H1 (cell line): Measurements from ENCODE around the gene INAVA. TPM values are rescaled to one million over a fixed set of nuclear protein-coding genes. Genes with fewer than 3 reads are reported as not detected.

Source experiments
- E2F6 ChIP-seq: IDR thresholded peaks from 2 replicates; pipeline ENCODE4 v1.6.1; 2012; ENCODE audit warnings: inconsistent platforms
- HDAC2 ChIP-seq, 2 experiments: fragments of 300-600 bp in 1 of 2; sonication (generic) in 1 of 2; IDR thresholded peaks; 2 replicates each; pipeline ENCODE4 v1.6.1; 2011 to 2012; ENCODE audit warnings: low read depth in 2 of 2, low read length in 2 of 2, mild to moderate bottlenecking in 2 of 2, moderate library complexity in 2 of 2, borderline replicate concordance in 1 of 2, inconsistent platforms in 1 of 2
- JUND ChIP-seq: IDR thresholded peaks from 2 replicates; pipeline ENCODE4 v1.6.1; 2011; ENCODE audit warnings: mild to moderate bottlenecking, improper control_type of control experiment, low read length
- polyA plus RNA-seq, 7 experiments: library from polyadenylated mRNA; depleted of rRNA in 3 of 7; stranded (reverse) in 5 of 7; unstranded in 2 of 7; fragments of >200 nt in 5 of 7; fragments of 200-250 nt in 2 of 7; gene quantifications; 1 replicate in 5 of 7; 2 replicates in 1 of 7; 4 replicates in 1 of 7; pipeline versions ENCODE4 v1.2.1 to v1.2.3, GENCODE V29; 2011 to 2013; ENCODE audit warnings: missing spikeins in 2 of 7, mixed read lengths in 2 of 7
- total RNA-seq: library from RNA; stranded (reverse); fragmentation: NEBNext Ultra II Directional; extraction: Animal tissue kit (Norgen Biotek cat#: 25700); gene quantifications from 2 replicates; pipeline ENCODE4 v1.2.1, GENCODE V29; 2021
- TF ChIP-seq, protein P1 (sequence below): fragments of 300-600 bp; sonication (generic); IDR thresholded peaks from 2 replicates; pipeline ENCODE4 v1.7.1; 2012; ENCODE audit warnings: low read length, moderate library complexity, mild to moderate bottlenecking, inconsistent platforms; ENCODE audit not compliant: insufficient replicate concordance
- TF ChIP-seq, protein P2 (sequence below): IDR thresholded peaks from 2 replicates; pipeline ENCODE4 v1.6.1; 2011; ENCODE audit warnings: low read length, improper control_type of control experiment

INAVA gene
- total and polyA plus RNA-seq, 2 of the 8 experiments (the other 6 are each of a cell fraction or from before 2014, with no cell fraction given): 46.8 to 49.3 TPM

GRCh38 chr1:200905411-200906052, 10.8 kb downstream of the INAVA start (continued):
- TF ChIP-seq, protein P1, sequence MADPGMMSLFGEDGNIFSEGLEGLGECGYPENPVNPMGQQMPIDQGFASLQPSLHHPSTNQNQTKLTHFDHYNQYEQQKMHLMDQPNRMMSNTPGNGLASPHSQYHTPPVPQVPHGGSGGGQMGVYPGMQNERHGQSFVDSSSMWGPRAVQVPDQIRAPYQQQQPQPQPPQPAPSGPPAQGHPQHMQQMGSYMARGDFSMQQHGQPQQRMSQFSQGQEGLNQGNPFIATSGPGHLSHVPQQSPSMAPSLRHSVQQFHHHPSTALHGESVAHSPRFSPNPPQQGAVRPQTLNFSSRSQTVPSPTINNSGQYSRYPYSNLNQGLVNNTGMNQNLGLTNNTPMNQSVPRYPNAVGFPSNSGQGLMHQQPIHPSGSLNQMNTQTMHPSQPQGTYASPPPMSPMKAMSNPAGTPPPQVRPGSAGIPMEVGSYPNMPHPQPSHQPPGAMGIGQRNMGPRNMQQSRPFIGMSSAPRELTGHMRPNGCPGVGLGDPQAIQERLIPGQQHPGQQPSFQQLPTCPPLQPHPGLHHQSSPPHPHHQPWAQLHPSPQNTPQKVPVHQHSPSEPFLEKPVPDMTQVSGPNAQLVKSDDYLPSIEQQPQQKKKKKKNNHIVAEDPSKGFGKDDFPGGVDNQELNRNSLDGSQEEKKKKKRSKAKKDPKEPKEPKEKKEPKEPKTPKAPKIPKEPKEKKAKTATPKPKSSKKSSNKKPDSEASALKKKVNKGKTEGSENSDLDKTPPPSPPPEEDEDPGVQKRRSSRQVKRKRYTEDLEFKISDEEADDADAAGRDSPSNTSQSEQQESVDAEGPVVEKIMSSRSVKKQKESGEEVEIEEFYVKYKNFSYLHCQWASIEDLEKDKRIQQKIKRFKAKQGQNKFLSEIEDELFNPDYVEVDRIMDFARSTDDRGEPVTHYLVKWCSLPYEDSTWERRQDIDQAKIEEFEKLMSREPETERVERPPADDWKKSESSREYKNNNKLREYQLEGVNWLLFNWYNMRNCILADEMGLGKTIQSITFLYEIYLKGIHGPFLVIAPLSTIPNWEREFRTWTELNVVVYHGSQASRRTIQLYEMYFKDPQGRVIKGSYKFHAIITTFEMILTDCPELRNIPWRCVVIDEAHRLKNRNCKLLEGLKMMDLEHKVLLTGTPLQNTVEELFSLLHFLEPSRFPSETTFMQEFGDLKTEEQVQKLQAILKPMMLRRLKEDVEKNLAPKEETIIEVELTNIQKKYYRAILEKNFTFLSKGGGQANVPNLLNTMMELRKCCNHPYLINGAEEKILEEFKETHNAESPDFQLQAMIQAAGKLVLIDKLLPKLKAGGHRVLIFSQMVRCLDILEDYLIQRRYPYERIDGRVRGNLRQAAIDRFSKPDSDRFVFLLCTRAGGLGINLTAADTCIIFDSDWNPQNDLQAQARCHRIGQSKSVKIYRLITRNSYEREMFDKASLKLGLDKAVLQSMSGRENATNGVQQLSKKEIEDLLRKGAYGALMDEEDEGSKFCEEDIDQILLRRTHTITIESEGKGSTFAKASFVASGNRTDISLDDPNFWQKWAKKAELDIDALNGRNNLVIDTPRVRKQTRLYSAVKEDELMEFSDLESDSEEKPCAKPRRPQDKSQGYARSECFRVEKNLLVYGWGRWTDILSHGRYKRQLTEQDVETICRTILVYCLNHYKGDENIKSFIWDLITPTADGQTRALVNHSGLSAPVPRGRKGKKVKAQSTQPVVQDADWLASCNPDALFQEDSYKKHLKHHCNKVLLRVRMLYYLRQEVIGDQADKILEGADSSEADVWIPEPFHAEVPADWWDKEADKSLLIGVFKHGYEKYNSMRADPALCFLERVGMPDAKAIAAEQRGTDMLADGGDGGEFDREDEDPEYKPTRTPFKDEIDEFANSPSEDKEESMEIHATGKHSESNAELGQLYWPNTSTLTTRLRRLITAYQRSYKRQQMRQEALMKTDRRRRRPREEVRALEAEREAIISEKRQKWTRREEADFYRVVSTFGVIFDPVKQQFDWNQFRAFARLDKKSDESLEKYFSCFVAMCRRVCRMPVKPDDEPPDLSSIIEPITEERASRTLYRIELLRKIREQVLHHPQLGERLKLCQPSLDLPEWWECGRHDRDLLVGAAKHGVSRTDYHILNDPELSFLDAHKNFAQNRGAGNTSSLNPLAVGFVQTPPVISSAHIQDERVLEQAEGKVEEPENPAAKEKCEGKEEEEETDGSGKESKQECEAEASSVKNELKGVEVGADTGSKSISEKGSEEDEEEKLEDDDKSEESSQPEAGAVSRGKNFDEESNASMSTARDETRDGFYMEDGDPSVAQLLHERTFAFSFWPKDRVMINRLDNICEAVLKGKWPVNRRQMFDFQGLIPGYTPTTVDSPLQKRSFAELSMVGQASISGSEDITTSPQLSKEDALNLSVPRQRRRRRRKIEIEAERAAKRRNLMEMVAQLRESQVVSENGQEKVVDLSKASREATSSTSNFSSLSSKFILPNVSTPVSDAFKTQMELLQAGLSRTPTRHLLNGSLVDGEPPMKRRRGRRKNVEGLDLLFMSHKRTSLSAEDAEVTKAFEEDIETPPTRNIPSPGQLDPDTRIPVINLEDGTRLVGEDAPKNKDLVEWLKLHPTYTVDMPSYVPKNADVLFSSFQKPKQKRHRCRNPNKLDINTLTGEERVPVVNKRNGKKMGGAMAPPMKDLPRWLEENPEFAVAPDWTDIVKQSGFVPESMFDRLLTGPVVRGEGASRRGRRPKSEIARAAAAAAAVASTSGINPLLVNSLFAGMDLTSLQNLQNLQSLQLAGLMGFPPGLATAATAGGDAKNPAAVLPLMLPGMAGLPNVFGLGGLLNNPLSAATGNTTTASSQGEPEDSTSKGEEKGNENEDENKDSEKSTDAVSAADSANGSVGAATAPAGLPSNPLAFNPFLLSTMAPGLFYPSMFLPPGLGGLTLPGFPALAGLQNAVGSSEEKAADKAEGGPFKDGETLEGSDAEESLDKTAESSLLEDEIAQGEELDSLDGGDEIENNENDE: no peak
- TF ChIP-seq, protein P2, sequence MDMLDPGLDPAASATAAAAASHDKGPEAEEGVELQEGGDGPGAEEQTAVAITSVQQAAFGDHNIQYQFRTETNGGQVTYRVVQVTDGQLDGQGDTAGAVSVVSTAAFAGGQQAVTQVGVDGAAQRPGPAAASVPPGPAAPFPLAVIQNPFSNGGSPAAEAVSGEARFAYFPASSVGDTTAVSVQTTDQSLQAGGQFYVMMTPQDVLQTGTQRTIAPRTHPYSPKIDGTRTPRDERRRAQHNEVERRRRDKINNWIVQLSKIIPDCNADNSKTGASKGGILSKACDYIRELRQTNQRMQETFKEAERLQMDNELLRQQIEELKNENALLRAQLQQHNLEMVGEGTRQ: no peak
- TF ChIP-seq JUND: no peak
- no peak for TF ChIP-seq HDAC2 (IDR thresholded peaks at IDR 0.05; ENCODE audit: borderline replicate concordance in 1 of 2, low read depth in 2 of 2, low read length in 2 of 2)
- TF ChIP-seq E2F6: no peak
- TF ChIP-seq, all 59 proteins: peak for 0
